HepG2 (cell line): Measurements from ENCODE around the gene EMC1. TPM values are rescaled to one million over a fixed set of nuclear protein-coding genes. Genes with fewer than 3 reads are reported as not detected.

Source experiments
- ATAC-seq: fragments of 200-7000 bp; cut with Tn5 transposase; 3 replicates; pipeline ENCODE4 v1.9.1; 2020; ENCODE audit warnings: mild to moderate bottlenecking, moderate library complexity
- BruUV-seq: library from RNA; stranded (reverse); fragments of 400-500 nt; replicated peaks from 2 replicates; lab custom pipeline; 2021; lab: Mats Ljungman, UMichigan
- CTCF ChIA-PET: fragments of 300-600 bp; formaldehyde crosslinking; extraction: SDS; loops from one replicate; lab custom pipeline; 2021; ENCODE audit warnings: low total read pairs, inconsistent platforms, low intra/inter-chr PET ratio; lab: Yijun Ruan, JAX
- POLR2A ChIA-PET: fragments of 350-600 bp; sonication (Branson Sonifier 250); formaldehyde crosslinking; loops from one replicate; lab custom pipeline; 2020; ENCODE audit warnings: antibody characterized with exemption, inconsistent platforms; lab: Yijun Ruan, JAX
- DNase-seq: peaks from one replicate; pipeline ENCODE4 v3.0.0-alpha.2; 2015; ENCODE audit warnings: low spot score
- FAIRE-seq: peaks from 3 replicates; lab custom pipeline; 2011; peaks lifted over from hg19 to GRCh38; lab: Jason Lieb, UNC
- H2AFZ ChIP-seq: one replicate; pipeline ENCODE4 v1.6.1; 2011; ENCODE audit warnings: low read length, inconsistent platforms
- H3K27ac ChIP-seq: fragments of 300-600 bp; 3 replicates; pipeline ENCODE4 v1.8.0; 2011; ENCODE audit warnings: mixed run types, mild to moderate bottlenecking, mixed read lengths, low read length, inconsistent platforms; ENCODE audit not compliant: insufficient read depth; ENCODE audit errors: extremely low read length
- H3K27me3 ChIP-seq, 2 experiments: fragments of 200-600 bp in 1 of 2; 2 replicates in 1 of 2; 3 replicates in 1 of 2; pipeline versions ENCODE4 v1.6.0 to v1.8.0; 2011; ENCODE audit warnings: low read length in 2 of 2, mild to moderate bottlenecking in 2 of 2, moderate library complexity in 2 of 2, inconsistent platforms in 1 of 2; ENCODE audit not compliant: insufficient read depth in 2 of 2, control insufficient read depth in 1 of 2
- H3K36me3 ChIP-seq, 2 experiments: fragments of 200-600 bp in 1 of 2; replicated peaks in 1 of 2; 2 replicates in 1 of 2; 3 replicates in 1 of 2; pipeline versions ENCODE4 v1.5.1 to v1.8.0; 2011; ENCODE audit warnings: low read length in 2 of 2, inconsistent platforms in 1 of 2; ENCODE audit not compliant: insufficient read depth in 2 of 2, control insufficient read depth in 1 of 2
- H3K4me1 ChIP-seq: 2 replicates; pipeline ENCODE4 v1.5.1; 2012; ENCODE audit warnings: low read length, inconsistent platforms; ENCODE audit not compliant: insufficient read depth
- H3K4me2 ChIP-seq: 2 replicates; pipeline ENCODE4 v1.6.0; 2011; ENCODE audit warnings: low read depth, low read length, inconsistent platforms
- H3K4me3 ChIP-seq, 3 experiments: fragments of 200-600 bp in 1 of 3; sonication (generic), shearing (Covaris generic) in 1 of 3; replicated peaks in 1 of 3; 2 replicates each; pipeline ENCODE4 v1.5.1; 2011 to 2016; ENCODE audit warnings: low read length in 3 of 3, inconsistent platforms in 2 of 3, low read depth in 2 of 3, mild to moderate bottlenecking in 2 of 3, control low read depth in 1 of 3, mixed read lengths in 1 of 3; ENCODE audit not compliant: insufficient read depth in 1 of 3
- H3K79me2 ChIP-seq: one replicate; pipeline ENCODE4 v1.6.1; 2011; ENCODE audit warnings: low read length, inconsistent platforms; ENCODE audit not compliant: insufficient read depth
- H3K9ac ChIP-seq: 2 replicates; pipeline ENCODE4 v1.6.0; 2011; ENCODE audit warnings: mild to moderate bottlenecking, low read depth, low read length, inconsistent platforms; ENCODE audit not compliant: insufficient read depth
- H3K9me3 ChIP-seq: 2 replicates; pipeline ENCODE4 v1.5.1; 2012; ENCODE audit warnings: mild to moderate bottlenecking, low read length
- H4K20me1 ChIP-seq: 2 replicates; pipeline ENCODE4 v1.6.0; 2011; ENCODE audit warnings: inconsistent platforms, mild to moderate bottlenecking, low read length, moderate library complexity; ENCODE audit not compliant: insufficient read depth
- KLF6 ChIP-seq: IDR thresholded peaks from 2 replicates; pipeline ENCODE4 v1.8.0; 2016; ENCODE audit warnings: missing biosample characterization, missing genetic modification reagents
- NCOR1 ChIP-seq: fragments of 200-600 bp; sonication (generic); IDR thresholded peaks from 2 replicates; pipeline ENCODE4 v1.7.0; 2017; ENCODE audit warnings: antibody characterized with exemption, low read length, borderline replicate concordance
- NR2F1 ChIP-seq, 2 experiments: fragments of 450-650 bp in 1 of 2; formaldehyde crosslinking in 1 of 2; IDR thresholded peaks; 2 replicates each; pipeline versions ENCODE4 v1.5.0 to v1.6.1; 2016 to 2020; ENCODE audit warnings: mild to moderate bottlenecking in 1 of 2, missing compliant biosample characterization in 1 of 2, missing genetic modification reagents in 1 of 2, moderate library complexity in 1 of 2
- SNAPC5 ChIP-seq: sonication (generic); formaldehyde crosslinking; IDR thresholded peaks from 2 replicates; pipeline ENCODE4 v1.8.1; 2023; ENCODE audit warnings: mild to moderate bottlenecking, missing genetic modification reagents, borderline replicate concordance
- ZBTB1 ChIP-seq: sonication (generic); formaldehyde crosslinking; IDR thresholded peaks from 2 replicates; pipeline ENCODE4 v1.4.0; 2020; ENCODE audit warnings: missing genetic modification reagents, borderline replicate concordance
- ZNF383 ChIP-seq: sonication (generic); formaldehyde crosslinking; IDR thresholded peaks from 2 replicates; pipeline ENCODE4 v1.4.0; 2020; ENCODE audit warnings: missing genetic modification reagents, mild to moderate bottlenecking, borderline replicate concordance
- ZNF605 ChIP-seq: sonication (generic); formaldehyde crosslinking; IDR thresholded peaks from 2 replicates; pipeline ENCODE4 v1.8.0; 2022; ENCODE audit warnings: mild to moderate bottlenecking, missing genetic modification reagents
- ZNF629 ChIP-seq: sonication (generic); formaldehyde crosslinking; conservative IDR thresholded peaks from 2 replicates; pipeline ENCODE4 v1.5.0; 2020; ENCODE audit warnings: missing genetic modification reagents
- ZNF704 ChIP-seq: sonication (generic); formaldehyde crosslinking; IDR thresholded peaks from 2 replicates; pipeline ENCODE4 v1.8.1; 2023; ENCODE audit warnings: mild to moderate bottlenecking, inconsistent platforms, moderate library complexity, missing genetic modification reagents, borderline replicate concordance
- WGBS: methylation state at CpG from one replicate; pipeline ENCODE4 v1.1.6; 2017; ENCODE audit warnings: low lambda C conversion rate; 5-methylcytosine and 5-hydroxymethylcytosine counted together
- in situ Hi-C: cut with HindIII; loops from 2 replicates; pipeline ENCODE4 v1.10.0; 2017; ENCODE audit warnings: low pct_unique_long_range_greater_than_20kb; ENCODE audit not compliant: extremely low pct_ligation_motif_present
- intact Hi-C: fragments of 100-400 bp; cut with micrococcal nuclease; formaldehyde crosslinking; loops from one replicate; pipeline ENCODE4 v1.10.0; 2022; ENCODE audit not compliant: unreplicated experiment
- polyA plus RNA-seq, 8 experiments: library from polyadenylated mRNA; depleted of rRNA in 3 of 8; stranded (reverse) in 7 of 8; unstranded in 1 of 8; fragments of >200 nt; fragmentation: Illumina TruSeq in 4 of 8; extraction: Trizol in 4 of 8; gene quantifications; 2 replicates each; pipeline versions ENCODE4 v1.2.1 to v1.2.3, GENCODE V29; 2011 to 2016; ENCODE audit warnings: low read depth in 4 of 8, missing spikeins in 1 of 8, mixed read lengths in 1 of 8; ENCODE audit not compliant: insufficient read depth in 1 of 8
- total RNA-seq, 5 experiments: library from RNA; depleted of rRNA; stranded (reverse); fragments of >200 nt; fragmentation: Illumina TruSeq; extraction: Trizol; gene quantifications; 2 replicates each; pipeline ENCODE4 v1.2.3, GENCODE V29; 2016; ENCODE audit warnings: low read depth in 1 of 5
- TF ChIP-seq, protein P1 (sequence below): sonication (generic); formaldehyde crosslinking; IDR thresholded peaks from 2 replicates; pipeline ENCODE4 v1.9.0; 2021; ENCODE audit warnings: missing genetic modification reagents, borderline replicate concordance

Gene EMC1
- total and polyA plus RNA-seq, 2 of the 13 experiments (the other 11 are each of a cell fraction or from before 2014, with no cell fraction given), result 38.0 to 61.3 TPM

- BruUV-seq, result no TSS peak
- CTCF ChIA-PET, result no interaction called here
Measured at GRCh38 chr1:19205845-19206244, 45.5 kb downstream of the EMC1 start.

DNA sequence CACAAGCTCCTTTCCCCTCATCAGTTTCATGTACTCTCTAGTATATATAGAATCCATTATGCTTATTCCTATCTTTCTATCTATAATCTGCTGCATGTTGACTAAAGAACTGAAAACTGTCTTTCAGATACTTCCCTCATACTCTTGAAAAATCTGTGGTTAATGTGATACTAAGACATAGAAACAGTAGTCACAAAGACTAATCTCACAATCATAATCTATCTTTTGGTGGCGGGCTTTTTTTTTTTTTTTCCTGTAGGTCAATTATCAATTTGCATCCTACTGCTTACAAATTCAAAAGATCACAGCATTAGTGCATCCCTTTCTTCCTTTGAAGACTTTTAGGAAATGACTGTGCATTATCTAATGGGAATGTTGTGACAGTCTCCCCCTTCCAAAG lies 45.9 kb downstream of the EMC1 start:
- TF ChIP-seq NCOR1, result no peak
- TF ChIP-seq SNAPC5 (CRISPR knock-in tag), result no peak
- no peak for TF ChIP-seq ZNF629 (CRISPR knock-in tag)
- TF ChIP-seq, protein P1, sequence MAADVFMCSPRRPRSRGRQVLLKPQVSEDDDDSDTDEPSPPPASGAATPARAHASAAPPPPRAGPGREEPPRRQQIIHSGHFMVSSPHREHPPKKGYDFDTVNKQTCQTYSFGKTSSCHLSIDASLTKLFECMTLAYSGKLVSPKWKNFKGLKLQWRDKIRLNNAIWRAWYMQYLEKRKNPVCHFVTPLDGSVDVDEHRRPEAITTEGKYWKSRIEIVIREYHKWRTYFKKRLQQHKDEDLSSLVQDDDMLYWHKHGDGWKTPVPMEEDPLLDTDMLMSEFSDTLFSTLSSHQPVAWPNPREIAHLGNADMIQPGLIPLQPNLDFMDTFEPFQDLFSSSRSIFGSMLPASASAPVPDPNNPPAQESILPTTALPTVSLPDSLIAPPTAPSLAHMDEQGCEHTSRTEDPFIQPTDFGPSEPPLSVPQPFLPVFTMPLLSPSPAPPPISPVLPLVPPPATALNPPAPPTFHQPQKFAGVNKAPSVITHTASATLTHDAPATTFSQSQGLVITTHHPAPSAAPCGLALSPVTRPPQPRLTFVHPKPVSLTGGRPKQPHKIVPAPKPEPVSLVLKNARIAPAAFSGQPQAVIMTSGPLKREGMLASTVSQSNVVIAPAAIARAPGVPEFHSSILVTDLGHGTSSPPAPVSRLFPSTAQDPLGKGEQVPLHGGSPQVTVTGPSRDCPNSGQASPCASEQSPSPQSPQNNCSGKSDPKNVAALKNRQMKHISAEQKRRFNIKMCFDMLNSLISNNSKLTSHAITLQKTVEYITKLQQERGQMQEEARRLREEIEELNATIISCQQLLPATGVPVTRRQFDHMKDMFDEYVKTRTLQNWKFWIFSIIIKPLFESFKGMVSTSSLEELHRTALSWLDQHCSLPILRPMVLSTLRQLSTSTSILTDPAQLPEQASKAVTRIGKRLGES, result no peak
- no peak for TF ChIP-seq ZNF704 (CRISPR knock-in tag)
- TF ChIP-seq ZNF605 (CRISPR knock-in tag), result no peak
- TF ChIP-seq, all 625 proteins: peak for 0
- peaks cover 0 to 4% of the 10 kb centered on the region in 2 experiments; a peak in 2 of 5 replicates for H3K27me3 ChIP-seq
- H3K27ac ChIP-seq, result no peak overlapping the region
- DNase-seq (no peak), FAIRE-seq (no peak), ATAC-seq (no peak)
- WGBS, result 97% methylated on average over 1 of the region's 1 CpG
- BruUV-seq, result no TSS peak
- POLR2A ChIA-PET, result no interaction called here
- no peak overlapping the region for H2AFZ ChIP-seq
- in situ Hi-C loops, result no loop called here
- intact Hi-C loops, result no loop called here
- peaks cover 93% of the 10 kb centered on the region for H3K79me2 ChIP-seq
- peaks cover 78% of the 10 kb centered on the region for H3K4me1 ChIP-seq
- H3K9me3 ChIP-seq, result no peaks in the 10 kb centered on the region
- no peak overlapping the region for H3K9ac ChIP-seq
- no peak overlapping the region for H3K4me3 ChIP-seq
- CTCF ChIA-PET, result no interaction called here
- H3K4me2 ChIP-seq, result no peak overlapping the region
- H4K20me1 ChIP-seq, result peaks cover 53% of the 10 kb centered on the region
- H3K36me3 ChIP-seq, result peaks cover 10 to 27% of the 10 kb centered on the region in 2 experiments; a peak in 4 of 5 replicates

More at GRCh38 chr1:19205845-19206244, 45.5 kb downstream of the EMC1 start:
- Histone ChIP-seq H3K9ac (no peak overlapping the region), H3K36me3 (peaks cover 7 to 24% of the 10 kb centered on the region in 2 experiments; a peak in 4 of 5 replicates), H3K4me1 (peaks cover 82% of the 10 kb centered on the region), H4K20me1 (peaks cover 51% of the 10 kb centered on the region), H2AFZ (no peak overlapping the region), H3K27ac (no peak overlapping the region), H3K27me3 (peaks cover 0 to 4% of the 10 kb centered on the region in 2 experiments; a peak in 2 of 5 replicates), H3K4me3 (no peak overlapping the region), H3K4me2 (no peak overlapping the region; the same call in 1 of the 2 replicates), H3K9me3 (no peaks in the 10 kb centered on the region), H3K79me2 (peaks cover 94% of the 10 kb centered on the region)
- POLR2A ChIA-PET, result interaction anchor here (0.8 kb wide), 1 partner anchor 10 kb away, joined by 3 read pairs; no protein-coding TSS in a partner anchor
- no peak for FAIRE-seq
- TF ChIP-seq ZNF383 (CRISPR knock-in tag) (no peak), NR2F1 (CRISPR knock-in tag; IDR thresholded peaks at IDR 0.05) (no peak), ZBTB1 (CRISPR knock-in tag) (no peak), KLF6 (CRISPR knock-in tag) (no peak)
- in situ Hi-C loops (no loop called here), intact Hi-C loops (no loop called here)
- no peak for DNase-seq
- WGBS, result 95% methylated on average over 5 of the region's 5 CpGs
- no peak for ATAC-seq
